Esophagus muscularis mucosa (tissue), 4 donors: ENCODE measurements around the gene TRIM33. TPM values are rescaled to one million over a fixed set of nuclear protein-coding genes. Genes with fewer than 3 reads are reported as not detected.
A peak's percentile ranks its signal among the peaks of the same experiment; 100 is the strongest.
"Not testable (repeated sequence)": the region's sequence is repeated elsewhere in the genome, so short reads cannot be mapped to it uniquely, and the experiment has no call there.

Experiments used
- DNase-seq: peaks from one replicate; pipeline ENCODE4 v3.0.0-alpha.2; 2017; ENCODE audit errors: extremely low spot score
- H3K27ac ChIP-seq, 4 donors: fragments of 200-600 bp; sonication (generic); replicated peaks in 1 of 4; 1 replicate in 3 of 4; 2 replicates in 1 of 4; pipeline ENCODE4 v1.5.1; 2016 to 2019; ENCODE audit warnings: mild to moderate bottlenecking in 1 of 4
- H3K27me3 ChIP-seq, 4 donors: fragments of 200-600 bp; sonication (generic); one replicate each; pipeline versions ENCODE4 v1.5.1 to v1.6.0; 2016 to 2019
- H3K36me3 ChIP-seq, 4 donors: fragments of 200-600 bp; sonication (generic); one replicate each; pipeline ENCODE4 v1.5.1; 2016 to 2019
- H3K4me1 ChIP-seq, 4 donors: fragments of 200-600 bp; sonication (generic); one replicate each; pipeline ENCODE4 v1.5.1; 2016 to 2019
- H3K4me3 ChIP-seq, 4 donors: fragments of 200-600 bp; sonication (generic); 1 replicate in 2 of 4; 2 replicates in 2 of 4; pipeline ENCODE4 v1.5.1; 2016 to 2019; ENCODE audit warnings: mild to moderate bottlenecking in 4 of 4, moderate library complexity in 1 of 4
- H3K9me3 ChIP-seq, 4 donors: fragments of 200-600 bp; sonication (generic); 1 replicate in 3 of 4; 2 replicates in 1 of 4; pipeline ENCODE4 v1.5.1; 2016 to 2019
- EP300 ChIP-seq: sonication (generic); formaldehyde crosslinking; IDR thresholded peaks from one replicate; pipeline ENCODE4 v1.6.1; 2017; ENCODE audit warnings: antibody characterized with exemption
- POLR2A ChIP-seq: fragments of 450-650 bp; IDR thresholded peaks from one replicate; pipeline ENCODE4 v1.6.1; 2017; ENCODE audit warnings: antibody characterized with exemption, moderate library complexity, mild to moderate bottlenecking, low read depth
- POLR2AphosphoS5 ChIP-seq, 2 donors: sonication (generic); formaldehyde crosslinking; IDR thresholded peaks; one replicate each; pipeline ENCODE4 v1.6.1; 2017; ENCODE audit warnings: antibody characterized with exemption in 2 of 2
- WGBS: methylation state at CpG from one replicate; pipeline ENCODE4 v1.1.5; 2018; 5-methylcytosine and 5-hydroxymethylcytosine counted together
- intact Hi-C: fragments of 100-400 bp; cut with DNase I; formaldehyde crosslinking; loops from one replicate; pipeline ENCODE4 v1.15.1; 2023
- total RNA-seq, 4 donors: library from RNA; depleted of rRNA; stranded (reverse); fragments of >200 nt; gene quantifications; one replicate each; pipeline versions ENCODE4 v1.1.0 to v1.2.1, GENCODE V29; 2016
- TF ChIP-seq, protein P1 (sequence below), 3 experiments: fragments of 200-600 bp in 2 of 3; fragments of 450-650 bp in 1 of 3; sonication (generic) in 2 of 3; IDR thresholded peaks; one replicate each; pipeline ENCODE4 v1.5.1; 2017 to 2019; ENCODE audit warnings: antibody characterized with exemption in 3 of 3, mild to moderate bottlenecking in 2 of 3, moderate library complexity in 1 of 3

The TRIM33 gene
- total RNA-seq, 4 donors from 2014 or later, result 28.0 to 36.6 (median 29.5) TPM

DNA sequence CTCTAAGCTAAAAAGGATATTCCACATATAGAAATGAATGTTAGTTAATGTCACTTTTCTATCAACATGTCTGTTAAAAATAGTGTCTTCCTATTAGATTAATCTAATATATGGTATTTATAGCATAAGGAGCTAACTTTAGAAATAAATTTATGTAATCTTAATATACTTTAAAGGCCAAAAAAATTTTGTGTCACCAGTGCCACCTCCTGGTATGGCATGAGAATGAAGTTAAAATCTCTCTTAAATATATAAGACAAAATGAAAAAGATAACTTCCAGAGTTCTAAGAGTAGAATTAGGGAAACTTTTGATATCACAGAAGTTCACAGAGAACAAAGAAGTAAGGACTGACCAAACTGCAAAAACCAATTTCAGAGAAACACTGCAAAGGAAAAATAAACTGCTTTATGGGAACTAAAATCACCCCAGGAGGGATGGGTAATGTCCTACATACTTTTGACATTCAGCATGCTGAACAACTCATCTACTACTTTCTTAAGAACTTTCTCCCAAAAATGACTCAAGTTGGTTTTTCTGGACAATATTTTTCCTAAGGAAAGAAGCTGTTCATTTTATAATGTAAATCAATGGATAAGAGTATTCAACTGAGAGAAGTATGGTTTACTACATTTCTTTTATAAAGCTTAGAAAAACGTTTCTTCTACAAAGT is 82.8 kb downstream of the TRIM33 start:
- Histone ChIP-seq H3K27ac (peak overlapping the region in 1 of 4 donors; percentile 5), H3K9me3 (no peaks in the 10 kb centered on the region), H3K36me3 (peaks cover 0 to 56% (median 27%) of the 10 kb centered on the region in 4 donors), H3K4me3 (no peak overlapping the region), H3K27me3 (no peaks in the 10 kb centered on the region), H3K4me1 (peaks cover 0 to 11% (median 5%) of the 10 kb centered on the region in 4 donors)
- intact Hi-C loops, result loop anchor here (2.0 to 5.0 kb wide), 2 partner anchors 81 to 84 kb away; partner anchors contain the start of gene TRIM33
- DNase-seq, result no peak
- WGBS, result 52% methylated on average over 1 of the region's 1 CpG
- TF ChIP-seq EP300, result no peak
- no peak for TF ChIP-seq POLR2A
- TF ChIP-seq, protein P1, sequence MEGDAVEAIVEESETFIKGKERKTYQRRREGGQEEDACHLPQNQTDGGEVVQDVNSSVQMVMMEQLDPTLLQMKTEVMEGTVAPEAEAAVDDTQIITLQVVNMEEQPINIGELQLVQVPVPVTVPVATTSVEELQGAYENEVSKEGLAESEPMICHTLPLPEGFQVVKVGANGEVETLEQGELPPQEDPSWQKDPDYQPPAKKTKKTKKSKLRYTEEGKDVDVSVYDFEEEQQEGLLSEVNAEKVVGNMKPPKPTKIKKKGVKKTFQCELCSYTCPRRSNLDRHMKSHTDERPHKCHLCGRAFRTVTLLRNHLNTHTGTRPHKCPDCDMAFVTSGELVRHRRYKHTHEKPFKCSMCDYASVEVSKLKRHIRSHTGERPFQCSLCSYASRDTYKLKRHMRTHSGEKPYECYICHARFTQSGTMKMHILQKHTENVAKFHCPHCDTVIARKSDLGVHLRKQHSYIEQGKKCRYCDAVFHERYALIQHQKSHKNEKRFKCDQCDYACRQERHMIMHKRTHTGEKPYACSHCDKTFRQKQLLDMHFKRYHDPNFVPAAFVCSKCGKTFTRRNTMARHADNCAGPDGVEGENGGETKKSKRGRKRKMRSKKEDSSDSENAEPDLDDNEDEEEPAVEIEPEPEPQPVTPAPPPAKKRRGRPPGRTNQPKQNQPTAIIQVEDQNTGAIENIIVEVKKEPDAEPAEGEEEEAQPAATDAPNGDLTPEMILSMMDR (IDR thresholded peaks at IDR 0.05), result peak; percentile 48 to 54 (median 51)
- no peak for TF ChIP-seq POLR2AphosphoS5 (IDR thresholded peaks at IDR 0.05)

DNA sequence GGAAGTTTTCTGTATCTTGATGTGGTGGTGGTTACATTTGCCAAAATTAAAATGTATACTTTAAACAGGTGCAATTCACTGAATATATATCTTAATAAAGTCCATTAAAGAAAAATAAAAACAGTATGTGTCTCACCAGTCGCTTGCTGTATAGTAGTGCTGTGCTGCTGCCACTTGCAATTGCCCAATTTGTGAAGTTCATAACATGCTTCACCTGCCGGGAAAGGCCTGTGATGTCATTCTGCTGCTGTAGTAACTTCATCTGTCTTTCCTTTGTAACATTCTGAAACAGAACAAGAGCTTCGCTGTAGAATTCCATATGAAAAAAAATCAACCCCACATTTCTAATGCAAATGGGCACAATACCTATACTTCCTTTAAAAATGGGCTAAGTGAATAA is 83.4 kb downstream of the TRIM33 start:
- TF ChIP-seq, protein P1 (IDR thresholded peaks at IDR 0.05), result no peak
- TF ChIP-seq POLR2A (no peak), EP300 (no peak), POLR2AphosphoS5 (IDR thresholded peaks at IDR 0.05) (no peak)
- intact Hi-C loops, result loop anchor here (2.0 to 5.0 kb wide), 2 partner anchors 81 to 85 kb away; partner anchors contain the start of gene TRIM33
- Histone ChIP-seq H3K27me3 (no peaks in the 10 kb centered on the region), H3K27ac (peak overlapping the region in 1 of 4 donors; percentile 5), H3K4me1 (peaks cover 0 to 11% (median 5%) of the 10 kb centered on the region in 4 donors), H3K9me3 (no peaks in the 10 kb centered on the region), H3K4me3 (no peak overlapping the region), H3K36me3 (peaks cover 0 to 57% (median 27%) of the 10 kb centered on the region in 4 donors)
- DNase-seq, result no peak
- 64% methylated on average over 3 of the region's 3 CpGs for WGBS

DNA sequence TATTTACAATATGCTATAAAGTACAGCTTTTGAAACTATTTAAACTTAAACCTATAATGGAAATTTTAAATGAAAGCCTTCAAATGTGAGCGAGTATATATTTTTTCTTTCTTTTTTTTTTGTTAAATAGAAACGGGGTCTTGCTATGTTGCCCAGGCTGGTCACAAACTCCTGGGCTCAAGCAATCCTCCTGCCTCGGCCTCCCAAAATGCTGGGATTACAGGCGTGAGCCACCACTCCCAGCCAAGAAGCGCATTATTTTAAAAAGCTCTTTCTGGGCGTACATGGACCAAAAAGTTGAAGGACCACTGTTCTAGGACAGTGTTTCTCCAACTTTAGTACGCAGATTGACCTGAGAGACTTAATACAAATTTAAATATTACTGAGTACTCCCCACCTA is 87.5 kb downstream of the TRIM33 start:
- TF ChIP-seq POLR2A, result no peak
- Histone ChIP-seq H3K4me1 (peaks cover 0 to 11% (median 3%) of the 10 kb centered on the region in 4 donors), H3K4me3 (no peak overlapping the region), H3K27ac (no peak overlapping the region), H3K27me3 (no peaks in the 10 kb centered on the region), H3K36me3 (peaks cover 12 to 90% (median 49%) of the 10 kb centered on the region in 4 donors), H3K9me3 (no peaks in the 10 kb centered on the region)
- intact Hi-C loops, result no loop called here
- WGBS, result 94% methylated on average over 7 of the region's 7 CpGs
- DNase-seq, result no peak

DNA sequence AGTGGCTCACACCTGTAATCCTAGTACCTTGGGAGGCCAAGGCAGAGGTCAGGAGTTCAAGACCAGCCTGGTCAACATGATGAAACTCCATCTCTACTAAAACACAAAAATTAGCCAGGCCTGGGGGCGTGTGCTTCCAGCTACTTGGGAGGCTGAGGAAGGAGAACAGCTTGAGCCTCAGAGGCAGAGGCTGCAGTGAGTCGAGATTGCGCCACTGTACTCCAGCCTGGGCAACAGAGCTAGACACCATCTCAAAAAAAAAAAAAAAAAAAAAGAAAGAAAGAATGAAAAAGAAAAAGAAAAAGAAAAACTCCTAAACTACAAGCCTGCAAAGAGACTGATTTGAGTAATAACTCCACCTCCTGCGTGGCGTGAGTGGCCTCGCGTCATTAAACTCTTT is 92.1 kb downstream of the TRIM33 start:
- H3K4me1 ChIP-seq, intact Hi-C loops, H3K4me3 ChIP-seq, H3K9me3 ChIP-seq, DNase-seq, H3K27me3 ChIP-seq, H3K27ac ChIP-seq: not testable (repeated sequence)
- H3K36me3 ChIP-seq, result peaks cover 12 to 94% (median 46%) of the 10 kb centered on the region in 4 donors
- WGBS, result 100% methylated on average over 7 of the region's 7 CpGs

DNA sequence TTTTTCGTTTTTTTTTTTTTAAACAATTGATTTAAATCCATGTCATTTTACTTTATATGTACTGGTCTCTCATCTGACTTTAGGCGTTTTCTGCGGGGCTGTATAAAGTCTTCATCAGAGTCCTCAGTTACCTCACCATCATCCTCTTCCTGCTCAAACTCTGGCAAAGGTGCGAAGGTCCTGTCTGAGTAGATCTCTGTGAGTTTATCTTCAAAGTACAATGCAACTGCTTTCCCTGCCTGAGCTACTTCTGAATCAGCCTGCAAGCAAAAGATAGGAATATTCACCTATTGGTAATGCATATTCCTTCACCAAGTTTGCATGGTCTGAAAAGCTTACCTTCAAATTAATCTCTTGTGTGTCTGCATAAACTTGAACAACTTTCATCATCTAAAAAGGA is 113.4 kb downstream of the TRIM33 start:
- H3K4me3 ChIP-seq, result no peak overlapping the region
- no peak for TF ChIP-seq POLR2AphosphoS5 (IDR thresholded peaks at IDR 0.05)
- TF ChIP-seq EP300, result no peak
- TF ChIP-seq, protein P1 (IDR thresholded peaks at IDR 0.05), result no peak
- TF ChIP-seq POLR2A, result no peak
- intact Hi-C loops, result no loop called here
- 87% methylated on average over 4 of the region's 4 CpGs for WGBS
- no peaks in the 10 kb centered on the region for H3K9me3 ChIP-seq
- no peak overlapping the region for H3K27ac ChIP-seq
- no peaks in the 10 kb centered on the region for H3K4me1 ChIP-seq
- H3K36me3 ChIP-seq, result peaks cover 6 to 66% (median 42%) of the 10 kb centered on the region in 4 donors
- H3K27me3 ChIP-seq, result no peaks in the 10 kb centered on the region
- no peak for DNase-seq

DNA sequence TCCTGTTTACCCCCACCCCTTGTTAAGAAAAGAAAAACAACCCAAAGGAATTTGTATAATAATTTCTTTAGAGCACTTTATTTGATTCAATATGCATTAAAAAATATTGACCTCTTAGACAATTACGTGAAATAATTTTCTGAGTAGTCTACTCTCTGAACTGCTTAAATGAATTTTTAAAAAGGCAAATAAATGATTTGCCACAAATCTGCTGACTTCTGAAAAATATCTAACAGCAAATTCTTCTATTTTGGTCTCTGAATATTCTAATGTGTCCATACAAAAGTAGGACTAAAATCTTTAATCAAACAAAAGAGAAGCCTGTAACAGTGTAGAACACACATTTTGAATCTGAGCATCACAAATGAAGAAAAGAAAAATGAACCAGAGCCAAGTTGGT is 115.1 kb downstream of the TRIM33 start:
- Histone ChIP-seq H3K9me3 (no peaks in the 10 kb centered on the region), H3K4me1 (no peaks in the 10 kb centered on the region), H3K27me3 (no peaks in the 10 kb centered on the region), H3K27ac (no peak overlapping the region), H3K36me3 (peaks cover 6 to 56% (median 32%) of the 10 kb centered on the region in 4 donors), H3K4me3 (no peak overlapping the region)
- intact Hi-C loops, result no loop called here
- no peak for DNase-seq
- TF ChIP-seq EP300 (no peak), POLR2A (no peak)
- TF ChIP-seq, protein P1 (IDR thresholded peaks at IDR 0.05), result no peak
- 93% methylated on average over 1 of the region's 1 CpG for WGBS
